HCT116 (cell line): Measurements from ENCODE around the gene DLG2.

Source experiments
- EZH2 ChIP-seq: fragments of 200-600 bp; sonication (generic); IDR thresholded peaks from 2 replicates; pipeline ENCODE4 v1.6.1; 2017; ENCODE audit warnings: antibody characterized with exemption, mixed run types
- EZH2phosphoT487 ChIP-seq: fragments of 200-600 bp; IDR thresholded peaks from 2 replicates; pipeline ENCODE4 v1.6.1; 2018; ENCODE audit warnings: antibody characterized with exemption, borderline replicate concordance
- FOSL1 ChIP-seq: IDR thresholded peaks from 2 replicates; pipeline ENCODE4 v1.6.1; 2012; ENCODE audit warnings: low read depth
- POLR2A ChIP-seq: IDR thresholded peaks from 2 replicates; pipeline ENCODE4 v1.7.0; 2011; ENCODE audit warnings: borderline replicate concordance; ENCODE audit not compliant: insufficient read depth, insufficient read length; ENCODE audit errors: extremely low read depth
- POLR2AphosphoS5 ChIP-seq: IDR thresholded peaks from 2 replicates; pipeline ENCODE4 v1.6.1; 2011; ENCODE audit warnings: mild to moderate bottlenecking, low read depth, low read length, moderate library complexity
- SP1 ChIP-seq: IDR thresholded peaks from 2 replicates; pipeline ENCODE4 v1.6.1; 2012; ENCODE audit warnings: low read depth
- YY1 ChIP-seq: IDR thresholded peaks from 2 replicates; pipeline ENCODE4 v1.6.1; 2011; ENCODE audit warnings: low read length, low read depth, moderate library complexity, mild to moderate bottlenecking; ENCODE audit not compliant: insufficient replicate concordance; ENCODE audit errors: extremely low read depth
- ZNF274 ChIP-seq: fragments of 200-500 bp; sonication (Bioruptor generic); IDR thresholded peaks from 2 replicates; pipeline ENCODE4 v1.6.1; 2014; ENCODE audit warnings: mild to moderate bottlenecking, low read depth, low read length, inconsistent platforms
- TF ChIP-seq, protein P1 (sequence below), 3 experiments: fragments of 200-600 bp in 1 of 3; sonication (generic) in 1 of 3; IDR thresholded peaks in 2 of 3; conservative IDR thresholded peaks in 1 of 3; 2 replicates each; pipeline ENCODE4 v1.5.1; 2012 to 2017; ENCODE audit warnings: low read depth in 2 of 3, low read length in 2 of 3, antibody characterized with exemption in 1 of 3, borderline replicate concordance in 1 of 3, control low read depth in 1 of 3, mild to moderate bottlenecking in 1 of 3, mixed read lengths in 1 of 3, mixed run types in 1 of 3, moderate library complexity in 1 of 3; ENCODE audit not compliant: insufficient read depth in 1 of 3
- TF ChIP-seq, protein P2 (sequence below): IDR thresholded peaks from 2 replicates; pipeline ENCODE4 v1.6.1; 2012
- TF ChIP-seq, protein P3 (sequence below): IDR thresholded peaks from 2 replicates; pipeline ENCODE4 v1.6.1; 2012; ENCODE audit warnings: low read depth
- TF ChIP-seq, protein P4 (sequence below): IDR thresholded peaks from 2 replicates; pipeline ENCODE4 v1.6.1; 2011; ENCODE audit warnings: mild to moderate bottlenecking, low read length, moderate library complexity; ENCODE audit not compliant: insufficient replicate concordance; ENCODE audit errors: extremely low read depth

GRCh38 chr11:84173078-84173477 is 1454.1 kb downstream of the DLG2 start:
- TF ChIP-seq, protein P1, sequence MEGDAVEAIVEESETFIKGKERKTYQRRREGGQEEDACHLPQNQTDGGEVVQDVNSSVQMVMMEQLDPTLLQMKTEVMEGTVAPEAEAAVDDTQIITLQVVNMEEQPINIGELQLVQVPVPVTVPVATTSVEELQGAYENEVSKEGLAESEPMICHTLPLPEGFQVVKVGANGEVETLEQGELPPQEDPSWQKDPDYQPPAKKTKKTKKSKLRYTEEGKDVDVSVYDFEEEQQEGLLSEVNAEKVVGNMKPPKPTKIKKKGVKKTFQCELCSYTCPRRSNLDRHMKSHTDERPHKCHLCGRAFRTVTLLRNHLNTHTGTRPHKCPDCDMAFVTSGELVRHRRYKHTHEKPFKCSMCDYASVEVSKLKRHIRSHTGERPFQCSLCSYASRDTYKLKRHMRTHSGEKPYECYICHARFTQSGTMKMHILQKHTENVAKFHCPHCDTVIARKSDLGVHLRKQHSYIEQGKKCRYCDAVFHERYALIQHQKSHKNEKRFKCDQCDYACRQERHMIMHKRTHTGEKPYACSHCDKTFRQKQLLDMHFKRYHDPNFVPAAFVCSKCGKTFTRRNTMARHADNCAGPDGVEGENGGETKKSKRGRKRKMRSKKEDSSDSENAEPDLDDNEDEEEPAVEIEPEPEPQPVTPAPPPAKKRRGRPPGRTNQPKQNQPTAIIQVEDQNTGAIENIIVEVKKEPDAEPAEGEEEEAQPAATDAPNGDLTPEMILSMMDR (IDR thresholded peaks at IDR 0.05 in 2 of 3, conservative IDR thresholded peaks at IDR 0.05 in 1 of 3; ENCODE audit: borderline replicate concordance in 1 of 3, insufficient read depth in 1 of 3, low read depth in 2 of 3, low read length in 2 of 3): no peak
- no peak for TF ChIP-seq SP1
- no peak for TF ChIP-seq POLR2AphosphoS5
- no peak for TF ChIP-seq POLR2A
- no peak for TF ChIP-seq YY1
- TF ChIP-seq FOSL1: no peak
- no peak for TF ChIP-seq EZH2phosphoT487
- TF ChIP-seq, protein P2, sequence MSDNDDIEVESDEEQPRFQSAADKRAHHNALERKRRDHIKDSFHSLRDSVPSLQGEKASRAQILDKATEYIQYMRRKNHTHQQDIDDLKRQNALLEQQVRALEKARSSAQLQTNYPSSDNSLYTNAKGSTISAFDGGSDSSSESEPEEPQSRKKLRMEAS: no peak
- TF ChIP-seq EZH2: no peak
- TF ChIP-seq, protein P3, sequence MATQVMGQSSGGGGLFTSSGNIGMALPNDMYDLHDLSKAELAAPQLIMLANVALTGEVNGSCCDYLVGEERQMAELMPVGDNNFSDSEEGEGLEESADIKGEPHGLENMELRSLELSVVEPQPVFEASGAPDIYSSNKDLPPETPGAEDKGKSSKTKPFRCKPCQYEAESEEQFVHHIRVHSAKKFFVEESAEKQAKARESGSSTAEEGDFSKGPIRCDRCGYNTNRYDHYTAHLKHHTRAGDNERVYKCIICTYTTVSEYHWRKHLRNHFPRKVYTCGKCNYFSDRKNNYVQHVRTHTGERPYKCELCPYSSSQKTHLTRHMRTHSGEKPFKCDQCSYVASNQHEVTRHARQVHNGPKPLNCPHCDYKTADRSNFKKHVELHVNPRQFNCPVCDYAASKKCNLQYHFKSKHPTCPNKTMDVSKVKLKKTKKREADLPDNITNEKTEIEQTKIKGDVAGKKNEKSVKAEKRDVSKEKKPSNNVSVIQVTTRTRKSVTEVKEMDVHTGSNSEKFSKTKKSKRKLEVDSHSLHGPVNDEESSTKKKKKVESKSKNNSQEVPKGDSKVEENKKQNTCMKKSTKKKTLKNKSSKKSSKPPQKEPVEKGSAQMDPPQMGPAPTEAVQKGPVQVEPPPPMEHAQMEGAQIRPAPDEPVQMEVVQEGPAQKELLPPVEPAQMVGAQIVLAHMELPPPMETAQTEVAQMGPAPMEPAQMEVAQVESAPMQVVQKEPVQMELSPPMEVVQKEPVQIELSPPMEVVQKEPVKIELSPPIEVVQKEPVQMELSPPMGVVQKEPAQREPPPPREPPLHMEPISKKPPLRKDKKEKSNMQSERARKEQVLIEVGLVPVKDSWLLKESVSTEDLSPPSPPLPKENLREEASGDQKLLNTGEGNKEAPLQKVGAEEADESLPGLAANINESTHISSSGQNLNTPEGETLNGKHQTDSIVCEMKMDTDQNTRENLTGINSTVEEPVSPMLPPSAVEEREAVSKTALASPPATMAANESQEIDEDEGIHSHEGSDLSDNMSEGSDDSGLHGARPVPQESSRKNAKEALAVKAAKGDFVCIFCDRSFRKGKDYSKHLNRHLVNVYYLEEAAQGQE: no peak
- no peak for TF ChIP-seq ZNF274
- TF ChIP-seq, protein P4, sequence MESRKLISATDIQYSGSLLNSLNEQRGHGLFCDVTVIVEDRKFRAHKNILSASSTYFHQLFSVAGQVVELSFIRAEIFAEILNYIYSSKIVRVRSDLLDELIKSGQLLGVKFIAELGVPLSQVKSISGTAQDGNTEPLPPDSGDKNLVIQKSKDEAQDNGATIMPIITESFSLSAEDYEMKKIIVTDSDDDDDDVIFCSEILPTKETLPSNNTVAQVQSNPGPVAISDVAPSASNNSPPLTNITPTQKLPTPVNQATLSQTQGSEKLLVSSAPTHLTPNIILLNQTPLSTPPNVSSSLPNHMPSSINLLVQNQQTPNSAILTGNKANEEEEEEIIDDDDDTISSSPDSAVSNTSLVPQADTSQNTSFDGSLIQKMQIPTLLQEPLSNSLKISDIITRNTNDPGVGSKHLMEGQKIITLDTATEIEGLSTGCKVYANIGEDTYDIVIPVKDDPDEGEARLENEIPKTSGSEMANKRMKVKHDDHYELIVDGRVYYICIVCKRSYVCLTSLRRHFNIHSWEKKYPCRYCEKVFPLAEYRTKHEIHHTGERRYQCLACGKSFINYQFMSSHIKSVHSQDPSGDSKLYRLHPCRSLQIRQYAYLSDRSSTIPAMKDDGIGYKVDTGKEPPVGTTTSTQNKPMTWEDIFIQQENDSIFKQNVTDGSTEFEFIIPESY: no peak
